ENCODE results near the gene APH1B. TPM values are rescaled to one million over a fixed set of nuclear protein-coding genes. Genes with fewer than 3 reads are reported as not detected.

The APH1B gene
- total RNA-seq, 1 experiment from 2014 or later, result 14.0 TPM

DNA sequence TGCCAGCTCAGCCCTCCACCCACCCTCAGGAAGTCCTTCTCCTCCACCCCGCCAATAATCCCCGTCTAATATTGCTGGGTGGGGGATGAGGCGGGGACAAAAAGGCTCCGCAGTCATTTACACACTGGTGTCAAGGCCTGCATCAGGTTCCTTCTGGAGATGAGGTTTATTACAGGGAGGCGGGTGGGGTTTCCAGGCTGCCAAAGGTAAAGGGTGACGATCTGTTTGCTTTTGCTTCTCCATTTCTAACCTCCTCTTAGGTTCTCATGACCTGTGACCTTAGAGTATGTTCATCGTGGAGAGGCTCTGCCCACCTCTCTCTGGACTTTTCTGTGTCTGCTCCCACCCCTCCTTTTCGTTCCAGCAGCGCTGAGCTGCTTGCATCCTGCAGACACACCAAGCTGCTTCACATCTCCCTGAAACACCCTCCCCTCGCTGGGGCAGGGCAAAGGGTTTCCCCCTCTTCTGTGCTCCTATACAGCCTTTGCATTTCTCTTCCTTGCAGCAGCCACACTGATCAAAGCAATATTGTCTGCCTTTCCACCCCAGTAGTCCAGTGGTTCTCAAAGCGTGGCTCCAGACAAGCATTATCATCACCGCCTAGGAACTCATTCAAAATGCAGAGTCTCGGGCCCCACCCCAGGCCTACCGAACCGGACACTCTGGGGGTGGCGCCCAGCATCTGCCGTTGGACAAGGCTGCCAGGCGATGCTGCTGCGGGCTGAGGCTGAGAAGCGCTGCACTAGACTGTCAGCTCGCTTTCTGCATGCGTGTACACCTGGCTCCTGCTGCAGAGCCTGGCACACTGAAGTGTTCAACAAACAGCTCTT lies 77.6 kb downstream of the APH1B start:
- DNase-seq (ENCODE audit: low read depth, low spot score), result no peak
- H3K4me3 ChIP-seq (ENCODE audit: low read depth in 2 of 2, low read length in 2 of 2), result no peak overlapping the region
- ChIA-PET CTCF (no interaction called here), POLR2A (no interaction called here)
- ATAC-seq, result no peak
- H3K9me3 ChIP-seq (ENCODE audit: control insufficient read depth, insufficient read depth, low read depth, low read length), result no peaks in the 10 kb centered on the region
- intact Hi-C loops (cut with micrococcal nuclease; ENCODE audit: unreplicated experiment), result no loop called here
- TF ChIP-seq POLR2AphosphoS5 (IDR thresholded peaks at IDR 0.05; ENCODE audit: low read depth, low read length), result no peak
- TF ChIP-seq SIN3A (IDR thresholded peaks at IDR 0.05; ENCODE audit: borderline replicate concordance, insufficient read depth, low read depth, low read length), result no peak
- TF ChIP-seq, protein P1, sequence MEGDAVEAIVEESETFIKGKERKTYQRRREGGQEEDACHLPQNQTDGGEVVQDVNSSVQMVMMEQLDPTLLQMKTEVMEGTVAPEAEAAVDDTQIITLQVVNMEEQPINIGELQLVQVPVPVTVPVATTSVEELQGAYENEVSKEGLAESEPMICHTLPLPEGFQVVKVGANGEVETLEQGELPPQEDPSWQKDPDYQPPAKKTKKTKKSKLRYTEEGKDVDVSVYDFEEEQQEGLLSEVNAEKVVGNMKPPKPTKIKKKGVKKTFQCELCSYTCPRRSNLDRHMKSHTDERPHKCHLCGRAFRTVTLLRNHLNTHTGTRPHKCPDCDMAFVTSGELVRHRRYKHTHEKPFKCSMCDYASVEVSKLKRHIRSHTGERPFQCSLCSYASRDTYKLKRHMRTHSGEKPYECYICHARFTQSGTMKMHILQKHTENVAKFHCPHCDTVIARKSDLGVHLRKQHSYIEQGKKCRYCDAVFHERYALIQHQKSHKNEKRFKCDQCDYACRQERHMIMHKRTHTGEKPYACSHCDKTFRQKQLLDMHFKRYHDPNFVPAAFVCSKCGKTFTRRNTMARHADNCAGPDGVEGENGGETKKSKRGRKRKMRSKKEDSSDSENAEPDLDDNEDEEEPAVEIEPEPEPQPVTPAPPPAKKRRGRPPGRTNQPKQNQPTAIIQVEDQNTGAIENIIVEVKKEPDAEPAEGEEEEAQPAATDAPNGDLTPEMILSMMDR (IDR thresholded peaks at IDR 0.05), result no peak
- TF ChIP-seq, protein P2, sequence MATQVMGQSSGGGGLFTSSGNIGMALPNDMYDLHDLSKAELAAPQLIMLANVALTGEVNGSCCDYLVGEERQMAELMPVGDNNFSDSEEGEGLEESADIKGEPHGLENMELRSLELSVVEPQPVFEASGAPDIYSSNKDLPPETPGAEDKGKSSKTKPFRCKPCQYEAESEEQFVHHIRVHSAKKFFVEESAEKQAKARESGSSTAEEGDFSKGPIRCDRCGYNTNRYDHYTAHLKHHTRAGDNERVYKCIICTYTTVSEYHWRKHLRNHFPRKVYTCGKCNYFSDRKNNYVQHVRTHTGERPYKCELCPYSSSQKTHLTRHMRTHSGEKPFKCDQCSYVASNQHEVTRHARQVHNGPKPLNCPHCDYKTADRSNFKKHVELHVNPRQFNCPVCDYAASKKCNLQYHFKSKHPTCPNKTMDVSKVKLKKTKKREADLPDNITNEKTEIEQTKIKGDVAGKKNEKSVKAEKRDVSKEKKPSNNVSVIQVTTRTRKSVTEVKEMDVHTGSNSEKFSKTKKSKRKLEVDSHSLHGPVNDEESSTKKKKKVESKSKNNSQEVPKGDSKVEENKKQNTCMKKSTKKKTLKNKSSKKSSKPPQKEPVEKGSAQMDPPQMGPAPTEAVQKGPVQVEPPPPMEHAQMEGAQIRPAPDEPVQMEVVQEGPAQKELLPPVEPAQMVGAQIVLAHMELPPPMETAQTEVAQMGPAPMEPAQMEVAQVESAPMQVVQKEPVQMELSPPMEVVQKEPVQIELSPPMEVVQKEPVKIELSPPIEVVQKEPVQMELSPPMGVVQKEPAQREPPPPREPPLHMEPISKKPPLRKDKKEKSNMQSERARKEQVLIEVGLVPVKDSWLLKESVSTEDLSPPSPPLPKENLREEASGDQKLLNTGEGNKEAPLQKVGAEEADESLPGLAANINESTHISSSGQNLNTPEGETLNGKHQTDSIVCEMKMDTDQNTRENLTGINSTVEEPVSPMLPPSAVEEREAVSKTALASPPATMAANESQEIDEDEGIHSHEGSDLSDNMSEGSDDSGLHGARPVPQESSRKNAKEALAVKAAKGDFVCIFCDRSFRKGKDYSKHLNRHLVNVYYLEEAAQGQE (IDR thresholded peaks at IDR 0.05; ENCODE audit: insufficient read depth in 1 of 2, low read depth in 2 of 2, low read length in 1 of 2), result no peak
- no peak for TF ChIP-seq TCF7L2 (IDR thresholded peaks at IDR 0.05; ENCODE audit: low read depth, low read length)
- in situ Hi-C loops (cut with HindIII; ENCODE audit: low pct_unique_long_range_greater_than_20kb, low sequenced_read_pairs), result no loop called here
- no peaks in the 10 kb centered on the region for H3K27me3 ChIP-seq (ENCODE audit: control insufficient read depth, insufficient read depth, low read length)
- H3K4me1 ChIP-seq (ENCODE audit: control insufficient read depth, insufficient read depth, low read length), result no peaks in the 10 kb centered on the region
- H3K27ac ChIP-seq (ENCODE audit: low read length), result no peak overlapping the region
- BruUV-seq (replicated peaks), result no TSS peak
- H3K36me3 ChIP-seq (ENCODE audit: control insufficient read depth, insufficient read depth, low read length), result no peaks in the 10 kb centered on the region

DNA sequence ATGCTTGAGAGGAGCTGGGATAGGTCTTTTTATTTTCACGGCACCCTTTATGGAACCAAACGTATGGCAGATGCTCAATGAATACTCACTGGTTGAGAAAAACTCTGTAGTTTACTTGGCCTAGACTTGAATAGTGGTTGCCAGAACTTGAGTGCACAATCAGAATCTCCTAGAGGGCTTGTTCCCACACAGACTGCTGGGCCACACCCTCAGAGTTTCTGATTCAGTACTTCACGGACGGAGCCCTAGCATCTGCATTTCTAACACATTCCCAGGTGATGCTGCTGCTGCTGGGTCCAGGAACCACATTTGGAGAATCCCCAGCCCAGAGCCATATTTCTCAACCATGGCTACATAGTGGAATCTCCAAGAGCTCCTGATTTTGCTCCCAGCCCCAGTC lies 79.7 kb downstream of the APH1B start:
- DNase-seq (ENCODE audit: low read depth, low spot score), result no peak
- ATAC-seq, result no peak
- Histone ChIP-seq H3K4me3 (ENCODE audit: low read depth in 2 of 2, low read length in 2 of 2) (no peak overlapping the region), H3K27ac (ENCODE audit: low read length) (no peak overlapping the region), H3K27me3 (ENCODE audit: control insufficient read depth, insufficient read depth, low read length) (peaks cover 6% of the 10 kb centered on the region), H3K36me3 (ENCODE audit: control insufficient read depth, insufficient read depth, low read length) (no peaks in the 10 kb centered on the region), H3K9me3 (ENCODE audit: control insufficient read depth, insufficient read depth, low read depth, low read length) (no peaks in the 10 kb centered on the region), H3K4me1 (ENCODE audit: control insufficient read depth, insufficient read depth, low read length) (no peaks in the 10 kb centered on the region)
- intact Hi-C loops (cut with micrococcal nuclease; ENCODE audit: unreplicated experiment) (no loop called here), in situ Hi-C loops (cut with HindIII; ENCODE audit: low pct_unique_long_range_greater_than_20kb, low sequenced_read_pairs) (no loop called here)
- POLR2A ChIA-PET, result no interaction called here
- CTCF ChIA-PET, result no interaction called here
- TF ChIP-seq, protein P2 (IDR thresholded peaks at IDR 0.05; ENCODE audit: insufficient read depth in 1 of 2, low read depth in 2 of 2, low read length in 1 of 2), result no peak
- TF ChIP-seq TCF7L2 (IDR thresholded peaks at IDR 0.05; ENCODE audit: low read depth, low read length), result no peak
- TF ChIP-seq, protein P1 (IDR thresholded peaks at IDR 0.05), result no peak
- TF ChIP-seq POLR2AphosphoS5 (IDR thresholded peaks at IDR 0.05; ENCODE audit: low read depth, low read length), result no peak
- TF ChIP-seq SIN3A (IDR thresholded peaks at IDR 0.05; ENCODE audit: borderline replicate concordance, insufficient read depth, low read depth, low read length), result no peak
- no TSS peak for BruUV-seq (replicated peaks)

Measured in Panc1 (cell line).